SH-SY5Y (cell line): Measurements from ENCODE around the gene LIPT1.

Source experiments
- GATA2 ChIP-seq: IDR thresholded peaks from 2 replicates; pipeline ENCODE4 v1.6.1; 2011; ENCODE audit warnings: mild to moderate bottlenecking, low read depth, low read length
- GATA3 ChIP-seq: IDR thresholded peaks from 2 replicates; pipeline ENCODE4 v1.6.1; 2011; ENCODE audit warnings: low read depth, mild to moderate bottlenecking, low read length, moderate library complexity

- TF ChIP-seq GATA2 (no peak), GATA3 (no peak)
Measured at GRCh38 chr2:99106913-99107312, 47.9 kb upstream of the LIPT1 start.
